Erythroblast (primary cell): ENCODE results near the gene RWDD1.

Source experiments
- GATA1 ChIP-seq: IDR thresholded peaks from 2 replicates; pipeline ENCODE4 v1.6.1; 2011; ENCODE audit warnings: low read depth, mild to moderate bottlenecking, control low read depth, low read length, moderate library complexity
- POLR2A ChIP-seq: IDR thresholded peaks from 2 replicates; pipeline ENCODE4 v1.6.1; 2011; ENCODE audit warnings: mild to moderate bottlenecking, low read length

- no peak for TF ChIP-seq POLR2A
- TF ChIP-seq GATA1: no peak
Measured at GRCh38 chr6:116545651-116546050, 25.7 kb upstream of the RWDD1 start, which contains the start of gene TRAPPC3L.
